NOMO-1 treated with dmso at 0.1 percent for 144 hours (cell line): ENCODE data around the gene RARG.

Source experiments
- DNase-seq: peaks from one replicate; lab custom pipeline; 2025; ENCODE audit not compliant: unreplicated experiment; lab: John Stamatoyannopoulos, UW

Gene RARG

DNA sequence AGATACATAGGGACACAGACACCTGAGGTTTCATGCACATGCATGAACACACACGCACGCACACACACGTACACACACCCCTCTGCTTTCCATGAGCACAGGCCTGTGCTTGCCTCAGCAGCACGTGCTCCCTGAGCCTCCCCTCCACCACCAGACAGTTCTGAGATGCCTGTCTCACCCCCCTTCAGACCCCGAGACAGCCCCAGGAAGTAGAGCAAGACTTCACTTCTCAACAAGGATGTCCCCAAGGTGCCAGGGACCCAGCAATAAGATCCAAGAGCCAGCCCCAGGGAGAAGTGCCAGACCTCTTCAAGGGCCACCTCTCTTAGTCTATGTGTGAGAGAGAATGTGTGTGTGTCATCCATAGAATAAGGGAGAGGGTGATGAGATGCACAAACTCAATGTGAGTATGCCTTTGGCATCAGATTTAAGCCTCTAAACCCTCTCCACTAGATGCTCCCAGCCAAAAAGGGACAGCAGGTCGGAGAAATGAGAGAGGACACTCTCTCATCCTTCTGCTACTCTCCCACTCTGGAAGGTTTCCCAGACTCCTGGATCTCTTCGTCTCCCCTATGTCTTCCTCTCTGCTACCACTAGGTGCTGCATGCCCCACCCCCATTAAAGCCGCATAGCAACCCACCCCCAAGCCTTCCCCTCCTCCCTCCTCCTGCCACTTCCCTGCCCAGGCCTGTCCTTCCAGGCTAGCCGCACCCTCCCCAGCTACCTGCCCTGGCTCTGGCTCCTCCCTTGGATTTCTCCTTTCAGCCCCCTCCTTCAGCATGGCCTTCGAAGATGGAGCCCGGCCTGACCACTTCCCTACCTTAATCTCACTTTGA lies 7.7 kb downstream of the RARG start:
- no peak for DNase-seq

DNA sequence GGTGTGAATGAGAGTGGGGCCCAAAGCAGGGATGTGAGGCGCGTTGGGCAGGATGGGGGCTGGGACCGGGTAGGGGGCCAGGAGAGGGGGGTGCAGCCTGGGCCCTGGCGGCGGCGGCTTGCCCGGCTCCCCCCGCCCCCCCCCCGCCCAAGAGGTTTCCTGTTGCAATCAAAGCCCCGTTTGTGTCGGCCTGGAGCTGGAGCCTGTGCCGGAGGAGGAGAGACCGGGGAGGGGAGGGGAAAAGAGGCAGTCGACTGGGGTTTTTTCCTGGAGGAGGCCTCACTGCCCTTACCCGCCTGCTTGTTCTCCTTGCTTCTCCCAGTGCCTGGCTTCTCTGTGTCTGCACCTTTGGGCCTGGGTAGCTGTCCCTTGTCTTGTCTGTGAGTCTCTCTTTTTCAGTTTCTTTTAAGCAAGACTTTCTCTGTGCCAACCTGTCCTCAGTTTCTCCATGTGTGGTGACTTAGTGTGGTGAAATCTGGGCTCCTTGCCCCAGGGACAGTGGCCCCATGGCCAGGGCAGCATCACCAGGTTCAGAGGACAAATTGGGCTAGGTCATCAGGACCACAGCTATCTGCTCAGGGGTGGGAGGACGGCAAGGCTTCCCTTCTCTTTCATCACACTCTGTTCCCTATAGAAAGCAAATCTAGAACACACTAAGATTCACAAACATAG lies 8.5 kb downstream of the RARG start:
- DNase-seq: no peak

DNA sequence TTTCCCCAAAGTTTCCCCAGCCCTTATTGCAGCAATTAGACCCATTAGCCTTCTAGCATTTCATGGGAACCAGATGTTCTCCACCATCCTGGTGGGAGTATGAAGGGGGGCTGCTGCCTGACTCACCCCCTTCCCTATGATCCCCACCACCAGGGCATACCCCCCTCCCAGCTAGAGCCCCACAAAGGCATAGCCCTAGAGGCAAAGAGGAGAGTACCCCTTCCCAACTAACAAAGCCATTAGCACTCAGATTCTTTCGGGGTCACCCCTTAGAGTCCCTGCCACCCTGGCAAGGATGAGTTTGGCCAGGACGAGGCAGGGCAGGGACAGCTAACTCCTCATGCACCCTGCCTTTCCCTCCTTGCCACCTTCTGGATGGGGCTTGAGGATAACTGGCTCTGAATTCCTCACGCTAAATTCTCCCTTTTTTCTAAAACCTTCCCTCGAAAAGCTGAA lies 9.2 kb downstream of the RARG start:
- no peak for DNase-seq

DNA sequence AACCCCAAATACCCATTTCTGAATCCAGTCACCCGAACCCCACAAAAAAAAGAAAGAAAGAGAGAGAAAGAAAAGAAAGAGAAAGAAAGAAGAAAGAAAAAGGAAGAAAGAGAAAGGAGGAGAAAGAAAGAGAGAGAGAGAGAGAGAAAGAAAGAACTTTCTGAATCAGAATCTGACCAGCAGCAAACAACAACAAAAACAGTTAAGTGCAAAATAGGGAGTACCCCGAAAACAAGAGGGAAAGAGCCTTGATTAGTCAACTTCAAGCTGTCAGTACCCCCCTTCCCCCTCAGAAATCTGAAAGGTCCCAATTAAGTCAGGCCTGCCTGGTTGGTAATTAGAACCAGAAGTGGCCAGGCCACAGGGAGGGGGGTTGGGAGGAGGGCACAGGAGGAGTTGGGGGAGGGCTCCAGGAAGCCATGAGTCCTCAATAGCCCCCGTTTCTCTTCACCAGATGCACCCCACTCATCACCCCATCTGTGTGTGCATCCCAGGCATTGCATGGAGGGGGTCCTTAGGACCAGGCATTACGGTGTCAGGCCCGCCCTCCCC lies 9.8 kb downstream of the RARG start:
- no peak for DNase-seq

DNA sequence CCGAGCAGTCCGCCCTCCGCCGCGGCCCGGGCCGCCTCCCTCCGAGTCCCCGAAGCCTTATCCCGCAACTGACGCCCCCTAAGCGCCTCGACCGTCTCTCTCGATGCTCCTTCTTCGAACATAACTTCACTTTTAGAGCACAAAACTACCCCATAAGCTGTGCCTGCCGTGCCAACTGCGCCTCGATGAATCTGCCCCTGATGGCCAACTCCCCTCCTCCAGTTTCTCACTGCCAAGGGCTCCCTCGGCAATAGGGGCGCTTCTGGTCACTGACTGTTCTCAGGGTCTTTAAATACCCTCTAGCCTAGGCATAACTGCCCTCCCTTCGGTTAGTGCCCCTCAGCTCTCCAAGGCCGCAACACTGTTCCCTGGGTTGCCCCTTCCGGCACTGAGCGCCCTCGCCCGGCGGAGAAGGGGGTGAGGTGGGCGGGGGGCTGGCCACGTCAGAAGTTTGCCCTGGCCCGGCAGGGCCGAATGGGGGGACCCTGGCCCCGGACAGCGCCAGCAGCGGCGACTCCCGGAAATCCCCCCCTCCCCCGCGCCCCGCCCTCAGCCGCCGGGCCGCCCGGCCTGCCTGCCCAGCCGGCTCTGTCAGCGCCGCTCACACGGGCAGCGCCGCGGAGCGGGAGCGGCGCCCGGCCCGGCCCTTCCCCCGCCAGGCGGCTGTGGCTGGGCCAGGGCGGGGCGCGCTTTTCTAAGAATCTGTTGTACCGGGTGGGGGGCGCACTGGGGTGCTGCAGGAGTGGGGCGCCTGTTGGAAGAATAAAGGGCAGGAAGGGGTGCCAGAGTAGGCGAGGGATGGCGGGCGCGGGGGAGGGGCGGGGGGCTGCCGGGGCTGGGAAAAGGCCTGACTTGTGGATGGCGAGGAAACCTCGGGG lies 10.6 kb downstream of the RARG start:
- no peak for DNase-seq

DNA sequence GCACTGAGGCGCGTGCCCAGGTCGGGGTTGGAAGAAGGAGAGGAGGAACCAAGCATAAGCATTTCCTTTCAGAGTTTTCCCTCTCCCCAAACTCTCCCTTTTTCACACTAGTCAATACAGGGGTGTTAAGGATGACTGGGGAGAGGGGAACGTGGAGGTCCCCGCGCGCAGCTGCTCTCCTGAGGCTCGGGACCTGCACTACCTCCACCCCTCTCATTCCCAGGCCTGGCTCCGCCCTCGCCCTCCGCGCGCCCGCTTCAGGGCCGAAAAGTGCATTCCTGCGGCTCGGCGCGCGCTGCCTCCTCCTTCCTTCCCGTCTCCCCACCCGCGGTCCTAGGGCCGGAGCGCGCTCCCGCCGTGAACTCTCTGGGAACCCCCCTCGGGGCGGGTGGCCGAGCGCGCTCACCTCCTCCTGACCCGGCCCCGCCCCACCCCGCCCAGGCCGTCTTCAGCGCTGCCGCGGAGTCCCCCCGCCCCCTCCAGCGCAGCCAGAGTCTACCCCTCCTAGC lies 11.3 kb downstream of the RARG start:
- peak; percentile 96 for DNase-seq

DNA sequence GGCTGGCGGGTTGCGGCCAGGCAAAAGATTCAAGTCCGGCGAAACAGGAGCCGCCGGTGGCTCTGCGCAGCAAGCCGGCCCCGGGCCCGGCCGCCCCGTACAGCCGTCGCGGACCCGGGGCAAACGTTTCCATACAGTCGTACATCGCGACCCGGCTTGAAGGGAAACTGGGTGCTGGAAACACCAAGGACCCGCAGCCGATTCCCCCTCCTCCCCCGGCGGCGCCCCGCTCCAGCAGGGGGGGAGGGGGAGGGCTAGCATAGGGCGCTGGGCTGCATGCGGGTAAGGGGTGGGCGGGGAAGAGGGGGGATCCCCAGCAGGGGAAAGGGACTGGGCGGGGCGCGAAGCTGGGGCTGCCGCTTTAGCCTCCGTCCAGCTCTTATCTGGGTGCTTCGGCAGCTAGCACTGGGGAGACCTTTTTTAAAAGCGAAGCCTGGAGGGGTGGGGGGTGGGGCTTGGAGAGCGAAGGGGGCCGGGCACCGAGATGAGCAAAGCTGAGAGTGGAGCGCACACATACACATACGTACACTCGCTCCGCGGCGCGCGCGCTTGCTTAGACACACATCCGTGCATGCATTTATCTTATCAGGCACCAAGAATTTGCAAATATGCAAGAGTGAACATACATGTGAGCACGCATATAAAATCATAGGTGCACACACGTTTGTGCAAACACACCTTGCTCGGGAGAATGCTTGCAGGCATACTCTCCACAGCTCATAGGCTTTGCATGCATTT lies 11.9 kb downstream of the RARG start:
- peak; percentile 37 for DNase-seq

DNA sequence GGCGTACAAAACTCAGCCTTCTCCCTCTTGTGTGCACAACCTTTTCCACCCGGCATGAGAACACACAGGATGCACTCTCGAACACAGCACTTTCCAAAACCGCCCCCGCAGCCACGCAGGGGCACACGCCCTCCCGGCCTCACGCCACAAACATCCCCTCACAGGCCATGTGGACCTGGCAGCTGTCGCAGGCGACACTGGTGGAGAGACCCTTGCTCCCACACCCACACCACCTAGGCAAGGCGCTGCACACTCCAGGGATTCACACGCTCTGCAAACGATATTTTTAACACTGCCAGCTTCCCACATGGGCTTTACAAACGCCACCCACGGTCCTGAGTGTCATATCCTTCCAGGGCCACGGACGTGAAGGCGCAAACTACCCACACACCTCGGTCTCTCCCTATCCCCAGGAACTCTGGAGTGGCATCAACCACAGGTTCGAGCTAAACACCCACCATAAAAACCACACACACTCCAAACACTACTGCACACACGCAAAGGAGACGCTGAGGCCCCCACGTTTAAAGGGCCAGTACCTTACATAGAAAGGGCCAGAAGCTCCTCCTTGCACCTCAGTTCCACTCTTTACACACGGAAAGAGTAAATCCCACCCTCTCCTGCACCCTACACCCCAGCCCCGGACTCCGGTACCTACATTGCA lies 12.6 kb downstream of the RARG start:
- DNase-seq: no peak

DNA sequence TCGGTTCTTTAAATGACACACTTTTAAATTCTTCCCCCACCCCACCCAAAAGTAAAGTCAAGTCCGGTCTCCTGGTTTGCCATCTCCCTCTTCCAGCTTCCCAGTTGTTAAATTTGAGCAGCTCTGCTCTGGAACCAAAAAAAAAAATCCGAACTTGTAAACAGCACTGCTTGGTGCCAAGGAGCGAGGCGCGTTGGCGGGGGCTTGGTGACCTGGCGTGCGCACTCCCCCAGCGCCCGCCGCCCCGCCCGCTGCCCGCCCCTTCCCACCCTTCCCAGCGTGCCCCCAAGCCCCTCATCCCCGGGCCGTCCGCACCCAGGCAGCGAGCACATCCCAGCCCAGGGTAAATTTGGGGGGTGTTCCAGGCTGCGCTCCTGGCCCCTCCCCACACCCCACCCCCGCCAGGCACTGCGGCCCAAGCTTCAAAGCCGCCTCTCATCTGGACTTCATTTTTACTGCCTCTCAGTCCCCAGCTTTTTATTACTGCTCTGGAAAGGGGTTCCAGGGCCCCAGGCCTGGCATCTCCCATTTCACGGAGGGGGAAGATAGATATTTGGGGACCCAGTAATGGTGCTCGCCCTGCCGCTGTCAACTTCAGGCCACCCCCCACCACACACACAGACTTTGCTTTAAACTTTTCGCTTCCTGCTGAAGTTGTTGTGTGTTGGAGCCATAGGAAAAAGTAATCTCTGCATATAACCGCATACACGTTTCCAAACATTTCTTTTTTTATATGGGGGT lies 13.3 kb downstream of the RARG start:
- DNase-seq: no peak

DNA sequence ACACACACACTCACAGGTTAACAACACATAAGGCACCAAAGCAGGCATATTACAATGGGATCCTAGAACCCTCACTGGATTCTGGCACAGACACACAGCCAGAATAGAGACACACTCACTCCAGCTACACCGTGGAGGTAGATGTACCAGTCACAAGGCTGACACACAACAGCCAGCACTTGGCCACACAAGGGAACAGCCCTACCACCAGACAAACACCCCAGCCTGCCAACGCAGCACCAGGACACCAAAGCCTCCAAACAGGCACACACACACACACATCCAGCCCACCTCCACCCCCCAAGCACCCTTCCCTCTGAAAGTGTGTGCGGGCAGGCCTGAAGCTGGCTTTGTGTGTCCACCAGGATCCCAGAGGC lies 14.1 kb downstream of the RARG start:
- DNase-seq: no peak

DNA sequence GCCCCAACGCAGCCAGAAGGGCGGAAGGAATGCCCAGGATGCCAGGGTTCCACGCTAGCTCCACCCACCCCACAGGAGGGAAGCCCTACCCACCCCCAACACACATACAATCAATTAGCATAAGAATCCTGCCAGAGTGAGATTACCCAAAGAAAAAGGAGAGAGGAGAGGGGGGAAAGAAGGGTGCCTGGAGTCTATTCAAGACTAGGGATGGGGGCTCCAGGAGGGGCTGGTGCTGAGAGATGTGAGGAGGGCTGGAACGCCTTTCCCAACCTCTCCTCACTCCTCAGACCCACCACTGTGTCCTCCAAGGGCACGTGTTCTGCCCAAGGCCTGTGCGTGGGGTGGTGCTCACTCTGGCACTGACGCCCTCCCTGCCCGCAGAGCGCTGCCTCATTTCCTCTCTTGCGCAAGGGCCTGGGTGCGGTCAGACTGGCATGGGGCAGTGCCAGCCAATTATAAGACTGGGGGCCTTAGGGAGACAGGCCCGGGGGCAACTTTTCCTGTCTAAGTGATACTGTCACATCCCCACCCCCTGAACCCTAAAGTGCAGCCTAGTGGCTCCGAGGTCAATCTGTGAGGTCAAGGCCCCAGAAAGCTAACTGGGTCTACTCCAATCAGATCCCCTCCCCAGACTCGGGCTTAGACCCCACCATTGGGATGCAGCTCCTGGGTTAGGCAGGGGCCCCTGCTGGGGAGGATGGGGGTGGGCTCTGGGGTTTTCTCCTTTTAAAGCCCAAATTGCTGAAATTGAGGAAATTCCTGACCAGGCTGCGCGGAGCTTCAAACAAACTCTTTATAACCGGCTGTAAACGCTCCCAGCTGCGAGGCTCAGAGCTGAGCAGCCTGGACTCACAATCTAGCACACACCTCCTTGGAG lies 14.7 kb downstream of the RARG start:
- peak; percentile 57 for DNase-seq

DNA sequence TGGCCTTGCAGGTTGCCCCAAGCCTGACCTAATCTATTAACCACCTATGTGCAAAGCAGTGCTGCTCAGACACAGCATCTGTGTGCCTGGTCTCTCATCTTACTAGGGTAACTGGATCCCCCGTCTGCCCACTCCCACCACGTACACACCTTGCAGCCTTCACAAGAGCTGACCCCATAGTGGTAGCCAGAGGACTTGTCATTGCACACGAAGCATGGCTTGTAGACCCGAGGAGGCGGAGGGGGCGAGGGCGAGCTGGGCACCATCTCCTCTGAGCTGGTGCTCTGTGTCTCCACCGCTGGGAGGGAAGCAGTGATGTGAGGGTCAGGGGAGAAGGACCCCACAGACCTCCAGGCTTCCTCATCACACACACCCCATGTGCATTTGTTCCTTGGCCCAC lies 16.5 kb downstream of the RARG start:
- no peak for DNase-seq

DNA sequence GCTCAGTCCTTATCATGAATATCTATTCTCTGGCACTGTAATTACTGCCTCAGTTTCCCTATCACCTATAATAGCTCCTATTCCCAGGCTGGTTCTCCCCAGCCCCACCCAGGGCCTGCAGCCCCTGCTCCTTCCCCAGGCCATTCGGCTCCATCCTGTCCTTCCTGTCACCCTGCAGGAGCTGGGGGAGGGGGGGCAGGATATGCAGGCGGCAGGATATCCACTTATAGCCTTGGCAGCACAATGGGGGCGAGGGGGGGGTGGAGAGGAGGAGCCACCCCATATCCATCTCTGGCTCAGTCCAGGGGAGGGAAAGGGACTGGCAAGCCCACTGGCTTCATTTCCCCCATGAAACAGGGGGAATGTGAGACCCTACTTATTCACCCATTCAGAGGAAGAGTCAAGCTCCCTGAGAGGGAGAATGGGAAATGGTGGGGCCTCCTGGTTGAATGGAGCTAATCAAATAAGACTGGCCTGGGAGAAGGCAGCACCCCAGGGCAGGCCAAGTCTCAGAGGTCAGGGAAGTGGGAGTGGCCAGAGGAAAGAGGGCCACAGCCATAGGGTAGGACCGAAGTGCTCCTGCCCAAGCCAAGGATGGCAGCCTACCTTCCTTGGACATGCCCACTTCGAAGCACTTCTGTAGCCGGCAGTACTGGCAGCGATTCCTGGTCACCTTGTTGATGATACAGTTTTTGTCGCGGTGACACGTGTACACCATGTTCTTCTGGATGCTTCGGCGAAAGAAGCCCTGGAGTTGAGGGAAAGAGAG lies 17.1 kb downstream of the RARG start:
- DNase-seq: no peak

DNA sequence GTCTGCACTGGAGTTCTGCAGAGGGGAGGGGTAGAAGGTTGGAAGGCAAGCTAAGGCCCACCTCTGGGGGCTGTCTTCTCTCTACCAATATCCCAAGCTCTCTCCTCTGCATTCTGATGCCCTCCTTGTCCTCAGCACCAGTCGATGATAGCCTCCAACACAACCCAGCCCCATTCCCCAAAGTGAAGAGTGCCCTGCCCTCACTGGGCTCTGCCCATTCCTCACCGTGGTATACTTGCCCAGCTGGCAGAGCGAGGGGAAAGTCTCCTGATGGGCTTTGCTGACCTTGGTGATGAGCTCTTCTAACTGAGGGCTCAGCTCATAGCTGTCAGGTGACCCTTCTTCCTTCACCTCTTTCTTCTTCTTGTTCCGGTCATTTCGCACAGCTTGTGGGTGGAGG lies 17.8 kb downstream of the RARG start:
- no peak for DNase-seq

DNA sequence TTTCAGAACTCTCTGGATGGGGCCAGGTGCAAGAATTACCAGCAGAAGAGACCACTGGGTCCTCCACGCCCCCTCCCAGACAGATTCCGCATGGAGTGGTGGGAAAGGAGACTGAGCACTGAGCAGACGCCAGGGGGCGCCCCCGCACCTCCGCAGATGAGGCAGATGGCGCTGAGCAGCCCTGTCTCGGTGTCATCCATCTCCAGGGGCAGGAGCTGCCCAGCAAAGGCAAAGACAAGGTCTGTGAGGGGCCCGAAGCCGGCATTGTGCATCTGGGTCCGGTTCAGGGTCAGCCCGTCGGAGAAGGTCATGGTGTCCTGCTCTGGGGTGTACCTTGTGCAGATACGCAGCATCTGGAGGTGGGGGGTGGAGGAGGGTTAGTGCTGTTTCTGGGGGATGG lies 18.7 kb downstream of the RARG start:
- peak; percentile 47 for DNase-seq

DNA sequence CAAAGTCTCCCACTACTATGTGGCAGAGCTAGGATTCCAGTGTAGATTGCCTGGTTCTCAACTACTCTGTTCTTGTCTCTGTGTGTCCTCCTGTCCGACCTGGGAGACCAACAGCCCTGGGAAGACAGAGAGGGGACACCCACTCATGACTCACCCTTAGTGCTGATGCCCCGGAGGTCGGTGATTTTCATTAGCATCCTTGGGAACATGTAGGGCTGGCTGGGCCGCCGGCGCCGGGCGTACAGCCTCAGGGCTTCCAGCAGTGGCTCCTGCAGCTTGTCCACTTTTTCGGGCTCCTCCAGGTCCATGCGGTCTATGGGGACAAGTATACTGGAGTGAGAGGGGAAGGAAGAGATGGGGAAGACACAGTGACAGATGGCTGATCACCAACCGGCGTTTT lies 19.1 kb downstream of the RARG start:
- no peak for DNase-seq
